ENCODE results near the gene GSPT1. TPM values are rescaled to one million over a fixed set of nuclear protein-coding genes. Genes with fewer than 3 reads are reported as not detected.

The GSPT1 gene
- polyA plus RNA-seq, 1 of the 3 experiments (the other 2 are of a cell fraction), result 41.5 TPM

- no peak overlapping the region for H2AFZ ChIP-seq (ENCODE audit: low read depth)
- no peak overlapping the region for H3K4me3 ChIP-seq (ENCODE audit: low read depth in 2 of 2, low read length in 1 of 2)
- H3K4me2 ChIP-seq, result no peak overlapping the region
- no peak overlapping the region for H3K9ac ChIP-seq
- no peaks in the 10 kb centered on the region for H3K27me3 ChIP-seq (ENCODE audit: insufficient read depth)
- no peak for TF ChIP-seq NRF1 (IDR thresholded peaks at IDR 0.05; ENCODE audit: low read depth, low read length)
- TF ChIP-seq RCOR1 (IDR thresholded peaks at IDR 0.05; ENCODE audit: low read length), result no peak
- no peak for TF ChIP-seq SIN3A (IDR thresholded peaks at IDR 0.05; ENCODE audit: borderline replicate concordance, low read depth, low read length)
- TF ChIP-seq TAF1 (IDR thresholded peaks at IDR 0.05; ENCODE audit: borderline replicate concordance, low read depth, low read length), result no peak
- TF ChIP-seq, protein P1, sequence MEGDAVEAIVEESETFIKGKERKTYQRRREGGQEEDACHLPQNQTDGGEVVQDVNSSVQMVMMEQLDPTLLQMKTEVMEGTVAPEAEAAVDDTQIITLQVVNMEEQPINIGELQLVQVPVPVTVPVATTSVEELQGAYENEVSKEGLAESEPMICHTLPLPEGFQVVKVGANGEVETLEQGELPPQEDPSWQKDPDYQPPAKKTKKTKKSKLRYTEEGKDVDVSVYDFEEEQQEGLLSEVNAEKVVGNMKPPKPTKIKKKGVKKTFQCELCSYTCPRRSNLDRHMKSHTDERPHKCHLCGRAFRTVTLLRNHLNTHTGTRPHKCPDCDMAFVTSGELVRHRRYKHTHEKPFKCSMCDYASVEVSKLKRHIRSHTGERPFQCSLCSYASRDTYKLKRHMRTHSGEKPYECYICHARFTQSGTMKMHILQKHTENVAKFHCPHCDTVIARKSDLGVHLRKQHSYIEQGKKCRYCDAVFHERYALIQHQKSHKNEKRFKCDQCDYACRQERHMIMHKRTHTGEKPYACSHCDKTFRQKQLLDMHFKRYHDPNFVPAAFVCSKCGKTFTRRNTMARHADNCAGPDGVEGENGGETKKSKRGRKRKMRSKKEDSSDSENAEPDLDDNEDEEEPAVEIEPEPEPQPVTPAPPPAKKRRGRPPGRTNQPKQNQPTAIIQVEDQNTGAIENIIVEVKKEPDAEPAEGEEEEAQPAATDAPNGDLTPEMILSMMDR (IDR thresholded peaks at IDR 0.05), result peak; percentile 40
- TF ChIP-seq RXRA (IDR thresholded peaks at IDR 0.05; ENCODE audit: borderline replicate concordance, low read depth), result no peak
- no peak for TF ChIP-seq FOSL2 (IDR thresholded peaks at IDR 0.05; ENCODE audit: borderline replicate concordance, low read depth)
- TF ChIP-seq MXI1 (IDR thresholded peaks at IDR 0.05; ENCODE audit: low read depth, low read length), result no peak
- H3K9me3 ChIP-seq, result no peaks in the 10 kb centered on the region
- ChIA-PET CTCF (interaction anchor here (1.3 to 2.4 kb wide), 2 partner anchors 25 to 197 kb away, joined by 3 to 12 read pairs; no protein-coding TSS in a partner anchor), POLR2A (no interaction called here)
- DNase-seq, result no peak
- H4K20me1 ChIP-seq (ENCODE audit: insufficient read depth), result 0 out of 2 replicates have a peak, but pooled peaks cover 19% of the 10 kb centered on the region
- H3K4me1 ChIP-seq (ENCODE audit: control insufficient read depth in 1 of 2, insufficient read depth in 2 of 2, low read depth in 1 of 2, low read length in 1 of 2), result peaks cover 0 to 20% of the 10 kb centered on the region in 2 experiments; a peak in 2 of 4 replicates
- peaks cover 63 to 74% of the 10 kb centered on the region in 2 experiments for H3K36me3 ChIP-seq (replicated peaks in 1 of 2; ENCODE audit: control insufficient read depth in 1 of 2, insufficient read depth in 2 of 2, low read length in 1 of 2)
- H3K9me2 ChIP-seq, result no peaks in the 10 kb centered on the region
- peaks cover 51% of the 10 kb centered on the region for H3K79me2 ChIP-seq (ENCODE audit: insufficient read depth)
- H3K27ac ChIP-seq (ENCODE audit: low read depth in 2 of 2, low read length in 1 of 2), result peak overlapping the region in 1 of 2 experiments; percentile 7; a peak in 1 of 4 replicates
- H3F3A ChIP-seq (replicated peaks; ENCODE audit: insufficient read depth), result peaks cover 63% of the 10 kb centered on the region
- WGBS (ENCODE audit: low lambda C conversion rate), result 62% methylated on average over 7 of the region's 7 CpGs
These were observed 44.6 kb downstream of the GSPT1 start for GRCh38 chr16:11871193-11871592.

DNA sequence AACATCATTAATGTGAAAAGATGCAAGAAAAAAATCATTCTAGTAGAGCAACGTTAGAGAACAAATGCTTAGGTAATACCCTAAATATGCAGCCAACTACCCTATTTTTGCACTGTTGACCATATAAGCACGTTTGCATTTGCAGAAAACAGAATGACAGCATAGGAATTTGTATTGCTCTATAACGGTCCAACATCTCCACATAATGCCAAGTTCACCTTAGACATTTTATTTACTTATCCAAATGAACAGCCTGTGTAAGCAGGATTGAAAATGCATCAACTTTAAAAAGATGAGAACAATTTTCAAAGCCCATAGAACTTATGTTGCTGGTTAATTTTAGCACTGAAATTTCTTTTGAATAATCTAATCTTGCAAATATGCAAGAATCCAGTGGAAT lies 45.4 kb downstream of the GSPT1 start:
- H3K9ac ChIP-seq, result no peak overlapping the region
- TF ChIP-seq FOSL2 (IDR thresholded peaks at IDR 0.05; ENCODE audit: borderline replicate concordance, low read depth) (no peak), TAF1 (IDR thresholded peaks at IDR 0.05; ENCODE audit: borderline replicate concordance, low read depth, low read length) (no peak), ELF1 (IDR thresholded peaks at IDR 0.05) (no peak), EP300 (IDR thresholded peaks at IDR 0.05; ENCODE audit: borderline replicate concordance in 1 of 2, low read depth in 1 of 2, low read length in 1 of 2) (no peak), RAD21 (IDR thresholded peaks at IDR 0.05; ENCODE audit: low read length) (no peak), SMC3 (IDR thresholded peaks at IDR 0.05; ENCODE audit: low read depth, low read length) (no peak), IRF3 (IDR thresholded peaks at IDR 0.05; ENCODE audit: low read depth, low read length) (no peak), TEAD4 (IDR thresholded peaks at IDR 0.05; ENCODE audit: borderline replicate concordance, insufficient read depth) (no peak), RCOR1 (IDR thresholded peaks at IDR 0.05; ENCODE audit: low read length) (no peak)
- TF ChIP-seq, protein P1 (IDR thresholded peaks at IDR 0.05), result no peak
- TF ChIP-seq, protein P2, sequence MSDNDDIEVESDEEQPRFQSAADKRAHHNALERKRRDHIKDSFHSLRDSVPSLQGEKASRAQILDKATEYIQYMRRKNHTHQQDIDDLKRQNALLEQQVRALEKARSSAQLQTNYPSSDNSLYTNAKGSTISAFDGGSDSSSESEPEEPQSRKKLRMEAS (IDR thresholded peaks at IDR 0.05; ENCODE audit: low read depth), result no peak
- H3K27ac ChIP-seq (ENCODE audit: low read depth in 2 of 2, low read length in 1 of 2), result peak overlapping the region; percentile 2 to 16; a peak in 2 of 4 replicates
- H3K4me2 ChIP-seq, result no peak overlapping the region
- peaks cover 64% of the 10 kb centered on the region for H3F3A ChIP-seq (replicated peaks; ENCODE audit: insufficient read depth)
- H4K20me1 ChIP-seq (ENCODE audit: insufficient read depth), result peaks cover 19% of the 10 kb centered on the region; the same call in 1 of the 2 replicates
- peaks cover 55 to 66% of the 10 kb centered on the region in 2 experiments for H3K36me3 ChIP-seq (replicated peaks in 1 of 2; ENCODE audit: control insufficient read depth in 1 of 2, insufficient read depth in 2 of 2, low read length in 1 of 2)
- ChIA-PET POLR2A (no interaction called here), CTCF (interaction anchor here (1.3 kb wide), 1 partner anchor 26 kb away, joined by 3 read pairs; no protein-coding TSS in a partner anchor)
- no peak overlapping the region for H3K4me3 ChIP-seq (ENCODE audit: low read depth in 2 of 2, low read length in 1 of 2)
- H2AFZ ChIP-seq (ENCODE audit: low read depth), result no peak overlapping the region
- H3K9me3 ChIP-seq, result no peaks in the 10 kb centered on the region
- WGBS (ENCODE audit: low lambda C conversion rate), result 48% methylated on average over 3 of the region's 3 CpGs
- no peak for DNase-seq
- peaks cover 53% of the 10 kb centered on the region for H3K79me2 ChIP-seq (ENCODE audit: insufficient read depth)
- H3K9me2 ChIP-seq, result no peaks in the 10 kb centered on the region
- no peaks in the 10 kb centered on the region for H3K27me3 ChIP-seq (ENCODE audit: insufficient read depth)
- H3K4me1 ChIP-seq (ENCODE audit: control insufficient read depth in 1 of 2, insufficient read depth in 2 of 2, low read depth in 1 of 2, low read length in 1 of 2), result peaks cover 0 to 20% of the 10 kb centered on the region in 2 experiments; a peak in 2 of 4 replicates
